Measurements from ENCODE around the gene BAAT.

BAAT gene

GRCh38 chr9:101398068-101398929 is 13.5 kb upstream of the BAAT start, which contains the start of the genes MRPL50 and ZNF189:
Gene MRPL50, minus strand, starts transcription at chr9:101398618. Its CDS starts 26 bp downstream, at chr9:101398592.
Gene ZNF189, plus strand, starts transcription at chr9:101398851. Its CDS starts 306 bp downstream, at chr9:101399157.
- peak; percentile 91 for DNase-seq

- DNase-seq = no peak
These were observed 12.9 kb upstream of the BAAT start for GRCh38 chr9:101397746-101398067.

GRCh38 chr9:101394687-101395086 is 9.9 kb upstream of the BAAT start:
- DNase-seq = no peak

GRCh38 chr9:101393135-101393534 is 8.3 kb upstream of the BAAT start:
- no peak for DNase-seq

GRCh38 chr9:101388507-101388993 is 3.7 kb upstream of the BAAT start:
- DNase-seq = no peak

GRCh38 chr9:101387871-101388506 is 3.2 kb upstream of the BAAT start:
- no peak for DNase-seq

- no peak for DNase-seq
These were observed 1.4 kb downstream of the BAAT start for GRCh38 chr9:101383361-101383760.

GRCh38 chr9:101381833-101382342 is 2.9 kb downstream of the BAAT start:
- DNase-seq = no peak

GRCh38 chr9:101381118-101381517 is 3.7 kb downstream of the BAAT start:
- DNase-seq = no peak

- DNase-seq = no peak
These were observed 4.5 kb downstream of the BAAT start for GRCh38 chr9:101380295-101380694.

- no peak for DNase-seq
These were observed 8.5 kb downstream of the BAAT start for GRCh38 chr9:101376111-101376848.

GRCh38 chr9:101375546-101375945 is 9.3 kb downstream of the BAAT start:
- no peak for DNase-seq

- DNase-seq = no peak
These were observed 12.3 kb downstream of the BAAT start for GRCh38 chr9:101372327-101373118.

- DNase-seq = no peak
These were observed 13.0 kb downstream of the BAAT start for GRCh38 chr9:101371813-101372212.

GRCh38 chr9:101369884-101370531 is 14.8 kb downstream of the BAAT start:
- no peak for DNase-seq

- no peak for DNase-seq
These were observed 15.5 kb downstream of the BAAT start for GRCh38 chr9:101369286-101369685.

- no peak for DNase-seq
These were observed 17.5 kb downstream of the BAAT start for GRCh38 chr9:101367323-101367722.

GRCh38 chr9:101366038-101366756 is 18.6 kb downstream of the BAAT start:
- DNase-seq = no peak

- no peak for DNase-seq
These were observed 19.6 kb downstream of the BAAT start for GRCh38 chr9:101365181-101365580.

- no peak for DNase-seq
These were observed 22.4 kb downstream of the BAAT start for GRCh38 chr9:101362450-101362849.

- no peak for DNase-seq
These were observed 24.2 kb downstream of the BAAT start for GRCh38 chr9:101360647-101361046.

Data from stimulated activated CD4-positive, alpha-beta T cell treated with anti-CD3 and anti-CD28 coated beads, Interleukin-12 subunit alpha, Interleukin-12 subunit beta, amount 100 ng/mL, for 4 hours (primary cell).